ENCODE data around the gene CLECL1. TPM values are rescaled to one million over a fixed set of nuclear protein-coding genes. Genes with fewer than 3 reads are reported as not detected.

The CLECL1 gene
- total RNA-seq, 2 experiments from 2014 or later = 6.0 to 8.5 TPM

DNA sequence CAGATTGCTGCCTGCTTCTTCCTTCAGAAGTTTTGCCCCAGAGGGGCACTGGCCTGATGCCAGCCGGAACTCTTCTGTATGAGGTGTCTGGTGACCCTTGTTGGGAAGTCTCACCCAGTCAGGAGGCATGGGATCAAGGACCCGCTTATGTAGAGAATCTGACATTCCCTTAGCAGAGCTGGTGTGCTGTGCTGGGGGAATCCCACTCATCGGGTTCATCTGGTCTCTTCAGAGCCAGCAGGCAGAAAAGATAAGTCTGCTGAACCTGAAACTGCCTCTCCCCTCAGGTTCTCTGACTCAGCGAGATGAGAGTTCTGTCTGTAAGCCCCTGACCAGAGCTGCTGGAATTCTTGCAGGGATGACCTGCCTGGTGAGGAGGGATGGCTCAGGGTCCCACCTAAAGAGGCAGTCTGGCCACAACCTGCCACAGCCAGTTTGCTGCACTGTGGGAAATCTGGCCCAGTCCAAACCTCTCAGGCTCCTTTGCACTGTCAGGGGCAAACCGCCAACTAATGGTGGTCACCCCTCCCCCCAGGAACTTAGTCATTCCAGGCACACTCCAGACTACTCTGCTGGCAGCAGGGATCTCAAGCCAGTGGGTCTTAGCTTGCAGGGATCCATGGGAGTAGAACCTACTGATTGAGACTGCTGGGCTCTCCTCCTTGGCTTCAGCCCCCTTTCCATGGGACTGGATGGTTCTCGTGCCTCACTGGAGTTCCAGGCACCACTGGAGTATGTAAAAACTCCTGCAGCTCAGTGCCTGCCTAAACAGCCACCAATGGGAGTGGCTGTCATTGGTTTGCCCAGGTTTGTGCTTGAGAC lies 59.3 kb downstream of the CLECL1 start:
- intact Hi-C loops (cut with micrococcal nuclease) = loop anchor here (1.0 to 10.0 kb wide), 3 partner anchors 25 to 711 kb away; no protein-coding TSS in a partner anchor
- ATAC-seq (peak; percentile 41), DNase-seq (peak; percentile 90)
- Mint-ChIP-seq H3K4me1 (ENCODE audit: low read depth) (peaks cover 35% of the 10 kb centered on the region), H3K9me3 (no peaks in the 10 kb centered on the region), H3K4me3 (peak overlapping the region; percentile 94), H3K27me3 (no peaks in the 10 kb centered on the region), H3K27ac (peak overlapping the region; percentile 99), H3K36me3 (ENCODE audit: low read depth) (peaks cover 92% of the 10 kb centered on the region)
- ChIA-PET CTCF (interaction anchor here (1.1 to 4.9 kb wide), 7 partner anchors 16 to 85 kb away, joined by 3 to 18 read pairs (median 4); no protein-coding TSS in a partner anchor), POLR2A (interaction anchor here (0.6 to 20.1 kb wide), 20 partner anchors 9 to 884 kb away, joined by 3 to 752 read pairs (median 4); partner anchors contain the start of genes CD69, CLEC2B, CLEC2D and CLECL1)
- TF ChIP-seq, protein P1, sequence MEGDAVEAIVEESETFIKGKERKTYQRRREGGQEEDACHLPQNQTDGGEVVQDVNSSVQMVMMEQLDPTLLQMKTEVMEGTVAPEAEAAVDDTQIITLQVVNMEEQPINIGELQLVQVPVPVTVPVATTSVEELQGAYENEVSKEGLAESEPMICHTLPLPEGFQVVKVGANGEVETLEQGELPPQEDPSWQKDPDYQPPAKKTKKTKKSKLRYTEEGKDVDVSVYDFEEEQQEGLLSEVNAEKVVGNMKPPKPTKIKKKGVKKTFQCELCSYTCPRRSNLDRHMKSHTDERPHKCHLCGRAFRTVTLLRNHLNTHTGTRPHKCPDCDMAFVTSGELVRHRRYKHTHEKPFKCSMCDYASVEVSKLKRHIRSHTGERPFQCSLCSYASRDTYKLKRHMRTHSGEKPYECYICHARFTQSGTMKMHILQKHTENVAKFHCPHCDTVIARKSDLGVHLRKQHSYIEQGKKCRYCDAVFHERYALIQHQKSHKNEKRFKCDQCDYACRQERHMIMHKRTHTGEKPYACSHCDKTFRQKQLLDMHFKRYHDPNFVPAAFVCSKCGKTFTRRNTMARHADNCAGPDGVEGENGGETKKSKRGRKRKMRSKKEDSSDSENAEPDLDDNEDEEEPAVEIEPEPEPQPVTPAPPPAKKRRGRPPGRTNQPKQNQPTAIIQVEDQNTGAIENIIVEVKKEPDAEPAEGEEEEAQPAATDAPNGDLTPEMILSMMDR (IDR thresholded peaks at IDR 0.05) = no peak

Other genes starting within 250 kb of the CLECL1 start
- gene KLRB1, start 125.2 kb downstream of the CLECL1 start, total RNA-seq = 1 to 10 TPM; 4.7 to 4.9 TPM
- gene CLEC2D, start 63.4 kb downstream of the CLECL1 start, total RNA-seq = 100 to 1,000 TPM; 240 to 259 TPM
- gene CD69, start 27.8 kb upstream of the CLECL1 start, total RNA-seq = 100 to 1,000 TPM; 166 to 174 TPM
- gene KLRF1, start 94.4 kb upstream of the CLECL1 start, total RNA-seq = not detected
- gene CLEC2B, start 136.3 kb upstream of the CLECL1 start, total RNA-seq = 10 to 100 TPM; 38.4 to 43.2 TPM
- not detected for gene KLRF2, start 148.4 kb upstream of the CLECL1 start, total RNA-seq
- not detected for gene CLEC2A, start 199.3 kb upstream of the CLECL1 start, total RNA-seq
- under 1 TPM; 0.47 TPM for gene CLEC12A, start 238.3 kb upstream of the CLECL1 start, total RNA-seq